Suprapubic skin (tissue), 4 donors: Measurements from ENCODE around the gene CLEC14A. TPM values are rescaled to one million over a fixed set of nuclear protein-coding genes. Genes with fewer than 3 reads are reported as not detected.

ENCODE experiments used
- DNase-seq, 2 donors: peaks; one replicate each; pipeline ENCODE4 v3.0.0-alpha.2; 2019; ENCODE audit warnings: low spot score in 2 of 2
- H3K27ac ChIP-seq: fragments of 200-600 bp; sonication (generic); one replicate; pipeline ENCODE4 v1.5.1; 2019
- H3K27me3 ChIP-seq: fragments of 200-600 bp; sonication (generic); one replicate; pipeline ENCODE4 v1.5.1; 2019
- H3K36me3 ChIP-seq: fragments of 200-600 bp; sonication (generic); one replicate; pipeline ENCODE4 v1.5.1; 2019
- H3K4me1 ChIP-seq: fragments of 200-600 bp; sonication (generic); one replicate; pipeline ENCODE4 v1.5.1; 2019
- H3K4me3 ChIP-seq: fragments of 200-600 bp; sonication (generic); one replicate; pipeline ENCODE4 v1.5.1; 2019; ENCODE audit warnings: mild to moderate bottlenecking
- H3K9me3 ChIP-seq: fragments of 200-600 bp; sonication (generic); one replicate; pipeline ENCODE4 v1.5.1; 2019
- CTCF ChIP-seq, 2 donors: fragments of 200-600 bp in 1 of 2; fragments of 450-650 bp in 1 of 2; sonication (generic) in 1 of 2; IDR thresholded peaks; one replicate each; pipeline ENCODE4 v1.5.1; 2016 to 2019; ENCODE audit warnings: antibody characterized with exemption in 2 of 2, mild to moderate bottlenecking in 1 of 2, moderate library complexity in 1 of 2
- EP300 ChIP-seq: sonication (generic); formaldehyde crosslinking; IDR thresholded peaks from one replicate; pipeline ENCODE4 v1.6.1; 2017; ENCODE audit warnings: antibody characterized with exemption
- POLR2A ChIP-seq, 2 donors: fragments of 450-650 bp; IDR thresholded peaks; one replicate each; pipeline ENCODE4 v1.6.1; 2017; ENCODE audit warnings: antibody characterized with exemption in 2 of 2, mild to moderate bottlenecking in 2 of 2, moderate library complexity in 2 of 2
- POLR2AphosphoS5 ChIP-seq, 3 donors: sonication (generic); formaldehyde crosslinking; IDR thresholded peaks; one replicate each; pipeline ENCODE4 v1.6.1; 2017; ENCODE audit warnings: antibody characterized with exemption in 3 of 3
- WGBS: methylation state at CpG from one replicate; pipeline ENCODE4 v1.1.5; 2018; 5-methylcytosine and 5-hydroxymethylcytosine counted together
- total RNA-seq, 4 donors: library from RNA; depleted of rRNA; stranded (reverse); fragments of >200 nt; gene quantifications; one replicate each; pipeline ENCODE4 v1.1.0, GENCODE V29; 2016

Gene CLEC14A
- total RNA-seq, 4 donors from 2014 or later, result 5.9 to 18.9 (median 8.6) TPM

- DNase-seq, result no peak
- peaks cover 3% of the 10 kb centered on the region for H3K9me3 ChIP-seq
- H3K27ac ChIP-seq, result no peak overlapping the region
- peak overlapping the region; percentile 47 for H3K4me3 ChIP-seq
- H3K4me1 ChIP-seq, result peaks cover 41% of the 10 kb centered on the region
- H3K36me3 ChIP-seq, result no peaks in the 10 kb centered on the region
- peaks cover 53% of the 10 kb centered on the region for H3K27me3 ChIP-seq
- 2% methylated on average over 16 of the region's 59 CpGs for WGBS
- TF ChIP-seq POLR2A (IDR thresholded peaks at IDR 0.05), result no peak
- TF ChIP-seq EP300, result no peak
Observed at GRCh38 chr14:38208618-38209562, 47.0 kb downstream of the CLEC14A start.

- no peak for TF ChIP-seq POLR2A (IDR thresholded peaks at IDR 0.05)
- TF ChIP-seq CTCF (IDR thresholded peaks at IDR 0.05), result no peak
- TF ChIP-seq EP300, result no peak
- TF ChIP-seq POLR2AphosphoS5 (IDR thresholded peaks at IDR 0.05), result no peak
- H3K4me3 ChIP-seq, result peak within 1 kb of the TSS; percentile 47
- H3K27me3 ChIP-seq, result peaks cover 53% of the 10 kb centered on the region
- no peak for DNase-seq
- 5% methylated on average over 36 of the region's 49 CpGs for WGBS
- H3K27ac ChIP-seq, result no peak within 1 kb of the TSS
- peaks cover 3% of the 10 kb centered on the region for H3K9me3 ChIP-seq
- peaks cover 41% of the 10 kb centered on the region for H3K4me1 ChIP-seq
- H3K36me3 ChIP-seq, result no peaks in the 10 kb centered on the region
Observed at GRCh38 chr14:38207736-38208617, 47.9 kb downstream of the CLEC14A start, which contains the start of gene SSTR1. TSS of gene SSTR1 (plus strand) at chr14:38207904. CDS start at chr14:38209390, 1,486 bp downstream.

- Histone ChIP-seq H3K27me3 (peaks cover 53% of the 10 kb centered on the region), H3K9me3 (peaks cover 3% of the 10 kb centered on the region), H3K4me1 (peaks cover 41% of the 10 kb centered on the region), H3K27ac (no peak overlapping the region), H3K36me3 (no peaks in the 10 kb centered on the region), H3K4me3 (peak overlapping the region; percentile 47)
- TF ChIP-seq EP300 (no peak), POLR2A (IDR thresholded peaks at IDR 0.05) (no peak), CTCF (IDR thresholded peaks at IDR 0.05) (no peak), POLR2AphosphoS5 (IDR thresholded peaks at IDR 0.05) (no peak)
- WGBS, result 28% methylated on average over 5 of the region's 5 CpGs
- no peak for DNase-seq
Observed at GRCh38 chr14:38207377-38207735, 48.5 kb downstream of the CLEC14A start.

- H3K9me3 ChIP-seq, result peaks cover 3% of the 10 kb centered on the region
- H3K27me3 ChIP-seq, result peaks cover 48% of the 10 kb centered on the region
- H3K36me3 ChIP-seq, result no peaks in the 10 kb centered on the region
- no peak overlapping the region for H3K27ac ChIP-seq
- H3K4me3 ChIP-seq, result no peak overlapping the region
- peaks cover 41% of the 10 kb centered on the region for H3K4me1 ChIP-seq
- no peak for TF ChIP-seq EP300
- WGBS, result 46% methylated on average over 2 of the region's 2 CpGs
- DNase-seq, result no peak
Observed at GRCh38 chr14:38206689-38207376, 49.1 kb downstream of the CLEC14A start.

GRCh38 chr14:38205949-38206665 lies 49.8 kb downstream of the CLEC14A start:
- 82% methylated on average over 5 of the region's 5 CpGs for WGBS
- Histone ChIP-seq H3K36me3 (no peaks in the 10 kb centered on the region), H3K27me3 (peaks cover 41% of the 10 kb centered on the region), H3K9me3 (peaks cover 3% of the 10 kb centered on the region), H3K27ac (no peak overlapping the region), H3K4me3 (no peak overlapping the region), H3K4me1 (peaks cover 36% of the 10 kb centered on the region)
- no peak for DNase-seq
- TF ChIP-seq CTCF (IDR thresholded peaks at IDR 0.05) (no peak), POLR2AphosphoS5 (IDR thresholded peaks at IDR 0.05) (no peak), EP300 (no peak), POLR2A (IDR thresholded peaks at IDR 0.05) (no peak)
